Transverse colon (tissue), 4 donors: ENCODE results near the gene CNTNAP2. TPM values are rescaled to one million over a fixed set of nuclear protein-coding genes. Genes with fewer than 3 reads are reported as not detected.

Experiments used
- DNase-seq: peaks from one replicate; pipeline ENCODE4 v3.0.0-alpha.2; 2019
- H3K27ac ChIP-seq, 4 donors: fragments of 200-600 bp; sonication (generic); 2 replicates each; pipeline ENCODE4 v1.5.1; 2016 to 2018; ENCODE audit warnings: inconsistent platforms in 4 of 4
- H3K27me3 ChIP-seq: fragments of 200-600 bp; sonication (generic); 2 replicates; pipeline ENCODE4 v1.5.1; 2017; ENCODE audit warnings: inconsistent platforms
- H3K36me3 ChIP-seq, 4 donors: fragments of 200-600 bp; sonication (generic); 2 replicates each; pipeline ENCODE4 v1.5.1; 2017 to 2019; ENCODE audit warnings: inconsistent platforms in 4 of 4
- H3K4me1 ChIP-seq, 4 donors: fragments of 200-600 bp; sonication (generic); 2 replicates each; pipeline ENCODE4 v1.5.1; 2017 to 2020; ENCODE audit warnings: inconsistent platforms in 4 of 4
- H3K4me3 ChIP-seq, 4 donors: fragments of 200-600 bp; sonication (generic); 1 replicate in 1 of 4; 2 replicates in 3 of 4; pipeline versions ENCODE4 v1.5.1 to v1.6.1; 2017 to 2019; ENCODE audit warnings: inconsistent platforms in 4 of 4
- H3K9me3 ChIP-seq, 2 donors: fragments of 200-600 bp; sonication (generic); 2 replicates each; pipeline ENCODE4 v1.5.1; 2017 to 2019; ENCODE audit warnings: inconsistent platforms in 2 of 2
- CTCF ChIP-seq, 5 experiments: fragments of 200-600 bp in 3 of 5; fragments of 450-650 bp in 2 of 5; sonication (generic) in 3 of 5; IDR thresholded peaks; 1 replicate in 2 of 5; 2 replicates in 3 of 5; pipeline ENCODE4 v1.5.1; 2016 to 2017; ENCODE audit warnings: antibody characterized with exemption in 5 of 5, inconsistent platforms in 3 of 5, mild to moderate bottlenecking in 2 of 5, moderate library complexity in 1 of 5
- EP300 ChIP-seq: sonication (generic); formaldehyde crosslinking; IDR thresholded peaks from one replicate; pipeline ENCODE4 v1.6.1; 2017; ENCODE audit warnings: antibody characterized with exemption, low read depth
- POLR2A ChIP-seq: fragments of 450-650 bp; IDR thresholded peaks from one replicate; pipeline ENCODE4 v1.6.1; 2016; ENCODE audit warnings: antibody characterized with exemption, mild to moderate bottlenecking, moderate library complexity
- POLR2AphosphoS5 ChIP-seq, 3 donors: sonication (generic); formaldehyde crosslinking; IDR thresholded peaks; one replicate each; pipeline ENCODE4 v1.6.1; 2016; ENCODE audit warnings: antibody characterized with exemption in 3 of 3
- WGBS, 2 donors: methylation state at CpG; one replicate each; pipeline ENCODE4 v1.1.5; 2018; ENCODE audit warnings: low coverage in 1 of 2; 5-methylcytosine and 5-hydroxymethylcytosine counted together
- in situ Hi-C, 4 donors: fragments of 200-750 bp; cut with MboI; loops; one replicate each; pipeline versions ENCODE4 v1.15.0 to v1.15.1; 2017; ENCODE audit warnings: low sequenced_read_pairs in 3 of 4, low pct_ligation_motif_present in 1 of 4, low pct_unique_long_range_greater_than_20kb in 1 of 4
- intact Hi-C: fragments of 100-400 bp; cut with DNase I; formaldehyde crosslinking; loops from one replicate; pipeline ENCODE4 v1.15.1; 2023; ENCODE audit warnings: low total_unique reads
- total RNA-seq, 4 donors: library from RNA; depleted of rRNA; stranded (reverse); fragments of >200 nt; gene quantifications; one replicate each; pipeline ENCODE4 v1.1.0, GENCODE V29; 2016

CNTNAP2 gene
- total RNA-seq, 4 donors from 2014 or later, result 0.60 to 2.9 (median 2.4) TPM

- Histone ChIP-seq H3K36me3 (no peaks in the 10 kb centered on the region), H3K9me3 (no peaks in the 10 kb centered on the region), H3K27me3 (no peaks in the 10 kb centered on the region), H3K4me3 (no peak overlapping the region), H3K4me1 (peaks cover 0 to 2% (median 0%) of the 10 kb centered on the region in 4 donors), H3K27ac (no peak overlapping the region)
- in situ Hi-C loops, result no loop called here
- TF ChIP-seq POLR2AphosphoS5 (IDR thresholded peaks at IDR 0.05) (no peak), CTCF (IDR thresholded peaks at IDR 0.05) (no peak), EP300 (no peak), POLR2A (no peak)
- DNase-seq, result no peak
- intact Hi-C loops, result no loop called here
Measured at GRCh38 chr7:148211740-148212151, 2095.1 kb downstream of the CNTNAP2 start.

- in situ Hi-C loops, result no loop called here
- 82% methylated on average over 3 of the region's 3 CpGs; no CpG with 5 or more reads in 1 of the 2 donors for WGBS, 2 donors
- no peak for TF ChIP-seq EP300
- TF ChIP-seq CTCF (IDR thresholded peaks at IDR 0.05), result no peak
- TF ChIP-seq POLR2AphosphoS5 (IDR thresholded peaks at IDR 0.05), result no peak
- no peak for TF ChIP-seq POLR2A
Measured at GRCh38 chr7:148212731-148213130, 2096.1 kb downstream of the CNTNAP2 start.

DNA sequence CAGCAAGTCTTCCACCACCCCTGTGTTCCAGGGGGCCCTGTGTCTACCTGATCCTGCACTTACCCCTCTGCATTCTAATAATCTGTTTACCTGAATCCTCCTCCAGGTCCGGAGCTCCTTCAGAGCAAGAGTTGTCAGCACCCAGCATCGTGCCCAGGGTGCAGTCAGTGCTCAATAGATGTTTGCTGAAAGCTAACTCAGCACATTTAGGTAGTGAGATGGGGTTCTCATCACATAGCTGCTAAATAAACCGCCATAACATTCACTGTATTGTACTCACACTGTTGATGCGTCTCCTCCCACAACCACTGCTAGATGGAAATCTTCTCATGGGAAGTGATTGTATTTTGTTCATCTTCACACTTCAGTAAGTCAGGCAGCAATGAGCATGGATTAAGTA is 2097.5 kb downstream of the CNTNAP2 start:
- intact Hi-C loops (no loop called here), in situ Hi-C loops (no loop called here)
- 74 to 84% methylated on average over 3 to 4 of the region's 4 CpGs for WGBS, 2 donors
- Histone ChIP-seq H3K27me3 (no peaks in the 10 kb centered on the region), H3K4me3 (no peak overlapping the region), H3K27ac (no peak overlapping the region), H3K4me1 (peaks cover 0 to 2% (median 0%) of the 10 kb centered on the region in 4 donors), H3K9me3 (no peaks in the 10 kb centered on the region), H3K36me3 (no peaks in the 10 kb centered on the region)
- no peak for DNase-seq
- no peak for TF ChIP-seq CTCF (IDR thresholded peaks at IDR 0.05)
- no peak for TF ChIP-seq POLR2AphosphoS5 (IDR thresholded peaks at IDR 0.05)

More at GRCh38 chr7:148212731-148213130, 2096.1 kb downstream of the CNTNAP2 start:
- no peaks in the 10 kb centered on the region for H3K27me3 ChIP-seq
- H3K36me3 ChIP-seq, result no peaks in the 10 kb centered on the region
- peaks cover 0 to 2% (median 0%) of the 10 kb centered on the region in 4 donors for H3K4me1 ChIP-seq
- H3K27ac ChIP-seq, result no peak overlapping the region
- no peaks in the 10 kb centered on the region for H3K9me3 ChIP-seq
- no peak overlapping the region for H3K4me3 ChIP-seq
- DNase-seq, result no peak
- intact Hi-C loops, result no loop called here

- no peak for DNase-seq
- TF ChIP-seq EP300 (no peak), POLR2A (no peak), CTCF (IDR thresholded peaks at IDR 0.05) (no peak), POLR2AphosphoS5 (IDR thresholded peaks at IDR 0.05) (no peak)
- Histone ChIP-seq H3K4me1 (no peaks in the 10 kb centered on the region), H3K36me3 (no peaks in the 10 kb centered on the region), H3K9me3 (no peaks in the 10 kb centered on the region), H3K27me3 (no peaks in the 10 kb centered on the region), H3K4me3 (no peak overlapping the region), H3K27ac (no peak overlapping the region)
- WGBS, 2 donors, result 81 to 93% methylated on average over 3 to 4 of the region's 4 CpGs
- intact Hi-C loops (no loop called here), in situ Hi-C loops (no loop called here)
Measured at GRCh38 chr7:148218603-148219002, 2102.0 kb downstream of the CNTNAP2 start.
